Muscle layer of colon (tissue), 2 donors: ENCODE data around the gene MCF2L.

ENCODE experiments used
- H3K27ac ChIP-seq: one replicate; pipeline ENCODE4 v1.7.0; 2013; ENCODE audit warnings: low read depth, mild to moderate bottlenecking, low read length, moderate library complexity
- H3K27me3 ChIP-seq, 2 donors: one replicate each; pipeline ENCODE4 v1.7.0; 2013; ENCODE audit warnings: low read length in 2 of 2, mild to moderate bottlenecking in 2 of 2; ENCODE audit not compliant: insufficient read depth in 2 of 2, control insufficient read depth in 1 of 2
- H3K36me3 ChIP-seq: one replicate; pipeline ENCODE4 v1.7.0; 2013; ENCODE audit warnings: mild to moderate bottlenecking, low read length; ENCODE audit not compliant: insufficient read depth
- H3K4me1 ChIP-seq: one replicate; pipeline ENCODE4 v1.7.0; 2013; ENCODE audit warnings: mild to moderate bottlenecking, low read length; ENCODE audit not compliant: insufficient read depth
- H3K4me3 ChIP-seq, 2 donors: one replicate each; pipeline ENCODE4 v1.7.0; 2013; ENCODE audit warnings: low read length in 2 of 2, low read depth in 1 of 2, mild to moderate bottlenecking in 1 of 2, moderate library complexity in 1 of 2
- H3K9ac ChIP-seq: one replicate; pipeline ENCODE4 v1.7.0; 2013; ENCODE audit warnings: low read length
- H3K9me3 ChIP-seq: one replicate; pipeline ENCODE4 v1.7.0; 2013; ENCODE audit warnings: mild to moderate bottlenecking, low read length
- donor health status: abdominal sarcoma.
- donor health status: Adenocarcinoma of cecum.

MCF2L gene

GRCh38 chr13:113088691-113089020 lies 119.6 kb downstream of the MCF2L start:
- Histone ChIP-seq H3K27me3 (no peaks in the 10 kb centered on the region), H3K9me3 (no peaks in the 10 kb centered on the region), H3K4me1 (no peaks in the 10 kb centered on the region), H3K36me3 (no peaks in the 10 kb centered on the region), H3K27ac (no peak overlapping the region), H3K4me3 (no peak overlapping the region), H3K9ac (no peak overlapping the region)

GRCh38 chr13:113089693-113090414 lies 120.8 kb downstream of the MCF2L start:
- Histone ChIP-seq H3K9me3 (no peaks in the 10 kb centered on the region), H3K4me1 (no peaks in the 10 kb centered on the region), H3K4me3 (no peak overlapping the region), H3K9ac (no peak overlapping the region), H3K36me3 (no peaks in the 10 kb centered on the region), H3K27me3 (no peaks in the 10 kb centered on the region), H3K27ac (no peak overlapping the region)

- Histone ChIP-seq H3K4me1 (no peaks in the 10 kb centered on the region), H3K4me3 (no peak overlapping the region), H3K9me3 (no peaks in the 10 kb centered on the region), H3K27me3 (no peaks in the 10 kb centered on the region), H3K36me3 (no peaks in the 10 kb centered on the region), H3K27ac (no peak overlapping the region), H3K9ac (no peak overlapping the region)
These were observed 121.4 kb downstream of the MCF2L start for GRCh38 chr13:113090415-113090770.

- Histone ChIP-seq H3K27me3 (no peaks in the 10 kb centered on the region), H3K9me3 (no peaks in the 10 kb centered on the region), H3K4me3 (no peak overlapping the region), H3K9ac (no peak overlapping the region), H3K27ac (no peak overlapping the region), H3K36me3 (no peaks in the 10 kb centered on the region), H3K4me1 (no peaks in the 10 kb centered on the region)
These were observed 121.8 kb downstream of the MCF2L start for GRCh38 chr13:113090806-113091205.

- no peaks in the 10 kb centered on the region for H3K9me3 ChIP-seq
- H3K27me3 ChIP-seq, result no peaks in the 10 kb centered on the region
- no peaks in the 10 kb centered on the region for H3K36me3 ChIP-seq
- H3K4me3 ChIP-seq, result no peak overlapping the region
- no peaks in the 10 kb centered on the region for H3K4me1 ChIP-seq
- H3K9ac ChIP-seq, result no peak overlapping the region
- H3K27ac ChIP-seq, result no peak overlapping the region
These were observed 122.3 kb downstream of the MCF2L start for GRCh38 chr13:113091211-113091771.

- no peaks in the 10 kb centered on the region for H3K9me3 ChIP-seq
- peaks cover 0 to 6% of the 10 kb centered on the region in 2 donors for H3K27me3 ChIP-seq
- no peak overlapping the region for H3K4me3 ChIP-seq
- no peak overlapping the region for H3K27ac ChIP-seq
- no peaks in the 10 kb centered on the region for H3K4me1 ChIP-seq
- H3K9ac ChIP-seq, result no peak overlapping the region
- no peaks in the 10 kb centered on the region for H3K36me3 ChIP-seq
These were observed 123.1 kb downstream of the MCF2L start for GRCh38 chr13:113091891-113092775.

- Histone ChIP-seq H3K27me3 (peaks cover 0 to 6% of the 10 kb centered on the region in 2 donors), H3K27ac (no peak overlapping the region), H3K4me3 (no peak overlapping the region), H3K9me3 (no peaks in the 10 kb centered on the region), H3K36me3 (no peaks in the 10 kb centered on the region), H3K4me1 (no peaks in the 10 kb centered on the region), H3K9ac (no peak overlapping the region)
These were observed 124.0 kb downstream of the MCF2L start for GRCh38 chr13:113092776-113093579.

- no peaks in the 10 kb centered on the region for H3K4me1 ChIP-seq
- H3K4me3 ChIP-seq, result no peak overlapping the region
- no peaks in the 10 kb centered on the region for H3K36me3 ChIP-seq
- H3K9ac ChIP-seq, result no peak overlapping the region
- no peak overlapping the region for H3K27ac ChIP-seq
- H3K27me3 ChIP-seq, result peaks cover 1 to 11% of the 10 kb centered on the region in 2 donors
- H3K9me3 ChIP-seq, result no peaks in the 10 kb centered on the region
These were observed 124.8 kb downstream of the MCF2L start for GRCh38 chr13:113093580-113094409.

- no peaks in the 10 kb centered on the region for H3K36me3 ChIP-seq
- H3K4me1 ChIP-seq, result no peaks in the 10 kb centered on the region
- H3K27me3 ChIP-seq, result peaks cover 7 to 11% of the 10 kb centered on the region in 2 donors
- no peak overlapping the region for H3K4me3 ChIP-seq
- no peak overlapping the region for H3K9ac ChIP-seq
- H3K9me3 ChIP-seq, result no peaks in the 10 kb centered on the region
- no peak overlapping the region for H3K27ac ChIP-seq
These were observed 125.4 kb downstream of the MCF2L start for GRCh38 chr13:113094410-113094800.

GRCh38 chr13:113095146-113096051 lies 126.4 kb downstream of the MCF2L start:
- no peaks in the 10 kb centered on the region for H3K36me3 ChIP-seq
- H3K27ac ChIP-seq, result no peak overlapping the region
- H3K27me3 ChIP-seq, result peaks cover 7 to 11% of the 10 kb centered on the region in 2 donors
- no peak overlapping the region for H3K9ac ChIP-seq
- no peak overlapping the region for H3K4me3 ChIP-seq
- no peaks in the 10 kb centered on the region for H3K9me3 ChIP-seq
- no peaks in the 10 kb centered on the region for H3K4me1 ChIP-seq
